HuH-7 (cell line): ENCODE data around the gene TGFBR1.
A peak's percentile ranks its signal among the peaks of the same experiment; 100 is the strongest.
"Not testable (repeated sequence)": the region's sequence is repeated elsewhere in the genome, so short reads cannot be mapped to it uniquely, and the experiment has no call there.

Source experiments
- DNase-seq: peaks from one replicate; pipeline ENCODE4 v3.0.0; 2011; ENCODE audit warnings: low spot score

Gene TGFBR1

GRCh38 chr9:99076030-99076429 lies 28.9 kb upstream of the TGFBR1 start:
- DNase-seq = no peak

GRCh38 chr9:99076483-99077171 lies 28.3 kb upstream of the TGFBR1 start:
- DNase-seq = no peak

- no peak for DNase-seq
These were observed 26.2 kb upstream of the TGFBR1 start for GRCh38 chr9:99078717-99079116.

- DNase-seq = no peak
These were observed 25.4 kb upstream of the TGFBR1 start for GRCh38 chr9:99079542-99079941.

GRCh38 chr9:99083051-99083450 lies 21.9 kb upstream of the TGFBR1 start:
- no peak for DNase-seq

- DNase-seq = no peak
These were observed 18.7 kb upstream of the TGFBR1 start for GRCh38 chr9:99085949-99086948.

GRCh38 chr9:99087462-99087861 lies 17.5 kb upstream of the TGFBR1 start:
- no peak for DNase-seq

GRCh38 chr9:99090336-99091130 lies 14.4 kb upstream of the TGFBR1 start:
- DNase-seq = no peak

- no peak for DNase-seq
These were observed 12.0 kb upstream of the TGFBR1 start for GRCh38 chr9:99092643-99093491.

GRCh38 chr9:99093492-99093791 lies 11.5 kb upstream of the TGFBR1 start:
- DNase-seq = no peak

- DNase-seq = no peak
These were observed 9.3 kb upstream of the TGFBR1 start for GRCh38 chr9:99095565-99095964.

- DNase-seq = no peak
These were observed 8.5 kb upstream of the TGFBR1 start for GRCh38 chr9:99096409-99096808.

GRCh38 chr9:99099806-99100585 lies 4.9 kb upstream of the TGFBR1 start:
- not testable (repeated sequence) for DNase-seq

- no peak for DNase-seq
These were observed 3.6 kb upstream of the TGFBR1 start for GRCh38 chr9:99101271-99101670.

- DNase-seq = no peak
These were observed 3.1 kb upstream of the TGFBR1 start for GRCh38 chr9:99101812-99102211.

- no peak for DNase-seq
These were observed 1.6 kb upstream of the TGFBR1 start for GRCh38 chr9:99103054-99103895.

- no peak for DNase-seq
These were observed 933 bp upstream of the TGFBR1 start for GRCh38 chr9:99103901-99104458.

GRCh38 chr9:99105152-99106043 lies 485 bp downstream of the TGFBR1 start:
- peak; percentile 75 for DNase-seq

- DNase-seq = no peak
These were observed 1.1 kb downstream of the TGFBR1 start for GRCh38 chr9:99106044-99106375.
